ENCODE data around the gene GPR150.

The GPR150 gene

GRCh38 chr5:95647886-95648860 lies 28.3 kb downstream of the GPR150 start:
- H3K36me3 ChIP-seq, result no peaks in the 10 kb centered on the region
- H3K9ac ChIP-seq, result peak overlapping the region; percentile 78; the same call in 1 of the 2 replicates
- TF ChIP-seq Cebpa-rat (IDR thresholded peaks at IDR 0.05), result no peak
- H3K4me3 ChIP-seq, result 0 out of 2 replicates have a peak overlapping the region, but pooled peaks have one; percentile 63
- H3K4me2 ChIP-seq, result peak overlapping the region; percentile 72
- no peaks in the 10 kb centered on the region for H3K27me3 ChIP-seq
- peaks cover 33% of the 10 kb centered on the region for H3K4me1 ChIP-seq
- H3K9me3 ChIP-seq, result no peaks in the 10 kb centered on the region
- peak overlapping the region; percentile 90 for H3K27ac ChIP-seq
- H4K20me1 ChIP-seq, result no peaks in the 10 kb centered on the region

DNA sequence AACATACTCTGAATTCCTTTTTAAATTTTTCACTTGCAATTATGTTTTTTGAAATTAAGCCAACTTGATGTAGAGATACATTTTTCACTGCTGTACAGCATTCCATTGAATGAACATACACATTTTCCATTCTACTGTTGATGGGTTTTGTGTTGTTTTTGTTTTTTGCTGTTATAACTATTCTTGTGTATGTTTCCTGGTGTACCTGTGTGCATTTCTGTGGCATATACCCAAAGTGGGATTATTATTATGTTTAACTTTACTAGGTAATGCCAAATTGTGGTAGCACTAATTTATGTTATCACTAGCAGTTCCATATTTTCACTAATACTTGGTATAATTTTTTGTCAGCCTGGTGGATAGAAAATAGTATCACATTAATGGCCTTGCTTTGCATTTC lies 29.4 kb downstream of the GPR150 start:
- TF ChIP-seq Cebpa-rat (IDR thresholded peaks at IDR 0.05), result no peak
- no peaks in the 10 kb centered on the region for H4K20me1 ChIP-seq
- H3K36me3 ChIP-seq, result no peaks in the 10 kb centered on the region
- no peak overlapping the region for H3K4me3 ChIP-seq
- no peaks in the 10 kb centered on the region for H3K9me3 ChIP-seq
- H3K9ac ChIP-seq, result no peak overlapping the region
- no peaks in the 10 kb centered on the region for H3K27me3 ChIP-seq
- H3K4me2 ChIP-seq, result no peak overlapping the region
- H3K27ac ChIP-seq, result no peak overlapping the region
- peaks cover 28% of the 10 kb centered on the region for H3K4me1 ChIP-seq

- Histone ChIP-seq H3K4me1 (peaks cover 31% of the 10 kb centered on the region), H3K27ac (no peak overlapping the region), H3K4me3 (no peak overlapping the region)
Observed at GRCh38 chr5:95649842-95650620, 30.1 kb downstream of the GPR150 start.

GRCh38 chr5:95652849-95653248 lies 33.0 kb downstream of the GPR150 start:
- H4K20me1 ChIP-seq, result no peaks in the 10 kb centered on the region
- no peak overlapping the region for H3K4me3 ChIP-seq
- H3K4me2 ChIP-seq, result no peak overlapping the region
- H3K4me1 ChIP-seq, result peaks cover 22% of the 10 kb centered on the region
- no peaks in the 10 kb centered on the region for H3K9me3 ChIP-seq
- TF ChIP-seq Cebpa-rat (IDR thresholded peaks at IDR 0.05), result no peak
- no peak overlapping the region for H3K9ac ChIP-seq
- H3K36me3 ChIP-seq, result no peaks in the 10 kb centered on the region
- no peaks in the 10 kb centered on the region for H3K27me3 ChIP-seq
- H3K27ac ChIP-seq, result no peak overlapping the region

More at GRCh38 chr5:95649842-95650620, 30.1 kb downstream of the GPR150 start:
- Histone ChIP-seq H3K36me3 (no peaks in the 10 kb centered on the region), H3K27me3 (no peaks in the 10 kb centered on the region), H4K20me1 (no peaks in the 10 kb centered on the region), H3K9ac (no peak overlapping the region), H3K4me2 (no peak overlapping the region), H3K9me3 (no peaks in the 10 kb centered on the region)
- TF ChIP-seq Cebpa-rat (IDR thresholded peaks at IDR 0.05), result no peak

GRCh38 chr5:95654196-95654595 lies 34.3 kb downstream of the GPR150 start:
- Histone ChIP-seq H3K27ac (no peak overlapping the region), H3K4me2 (no peak overlapping the region), H3K9me3 (no peaks in the 10 kb centered on the region), H4K20me1 (no peaks in the 10 kb centered on the region), H3K36me3 (no peaks in the 10 kb centered on the region), H3K27me3 (no peaks in the 10 kb centered on the region), H3K4me3 (no peak overlapping the region), H3K9ac (no peak overlapping the region), H3K4me1 (peaks cover 16% of the 10 kb centered on the region)
- TF ChIP-seq Cebpa-rat (IDR thresholded peaks at IDR 0.05), result no peak

- no peaks in the 10 kb centered on the region for H3K36me3 ChIP-seq
- peak overlapping the region; percentile 59 for H3K27ac ChIP-seq
- no peak for TF ChIP-seq Cebpa-rat (IDR thresholded peaks at IDR 0.05)
Observed at GRCh38 chr5:95655575-95655974, 35.7 kb downstream of the GPR150 start.

DNA sequence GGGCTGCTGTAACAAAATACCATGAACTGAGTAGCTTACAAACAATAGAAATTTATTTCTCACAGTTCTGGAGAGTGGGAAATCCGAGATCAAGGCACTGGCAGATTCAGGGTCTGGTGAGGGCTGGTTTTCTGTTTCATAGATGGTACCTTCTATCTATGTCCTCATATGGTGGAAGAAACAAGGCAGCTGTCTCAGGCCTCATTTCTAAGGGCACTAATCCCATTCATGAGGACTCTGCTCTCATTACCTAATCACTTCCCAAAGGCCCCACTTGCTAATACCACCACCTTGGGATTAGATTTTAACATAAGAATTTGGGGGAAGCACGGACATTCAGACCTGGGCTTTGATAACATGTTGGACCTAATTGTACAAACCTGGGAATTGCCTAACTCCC lies 40.2 kb downstream of the GPR150 start:
- H3K4me2 ChIP-seq, result no peak overlapping the region
- H3K4me3 ChIP-seq, result no peak overlapping the region
- TF ChIP-seq Cebpa-rat (IDR thresholded peaks at IDR 0.05), result no peak
- no peaks in the 10 kb centered on the region for H3K27me3 ChIP-seq
- H3K9ac ChIP-seq, result no peak overlapping the region
- no peaks in the 10 kb centered on the region for H3K36me3 ChIP-seq
- no peaks in the 10 kb centered on the region for H4K20me1 ChIP-seq
- no peaks in the 10 kb centered on the region for H3K9me3 ChIP-seq
- peaks cover 12% of the 10 kb centered on the region for H3K4me1 ChIP-seq
- no peak overlapping the region for H3K27ac ChIP-seq

More at GRCh38 chr5:95655575-95655974, 35.7 kb downstream of the GPR150 start:
- Histone ChIP-seq H3K27me3 (no peaks in the 10 kb centered on the region), H3K4me3 (no peak overlapping the region), H3K9ac (no peak overlapping the region), H3K9me3 (no peaks in the 10 kb centered on the region), H3K4me1 (peaks cover 16% of the 10 kb centered on the region), H3K4me2 (peak overlapping the region; percentile 50), H4K20me1 (no peaks in the 10 kb centered on the region)

DNA sequence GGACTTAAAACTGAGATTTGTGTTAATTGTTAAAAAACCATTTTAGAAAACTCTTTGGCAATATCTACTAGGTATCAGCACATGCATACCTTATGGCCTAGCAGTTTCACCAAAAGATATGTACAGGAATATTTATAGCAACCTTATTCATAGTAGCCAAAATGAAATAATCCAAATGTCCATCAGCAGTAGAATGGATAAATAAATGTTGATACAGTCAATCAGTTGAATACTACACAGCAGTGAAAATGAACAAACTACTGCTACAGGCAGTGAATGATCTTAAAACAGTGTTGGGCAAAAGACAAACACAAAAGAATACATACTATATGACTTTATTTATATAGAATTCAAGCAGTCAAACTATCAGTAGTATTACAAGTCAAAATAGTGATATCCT lies 43.1 kb downstream of the GPR150 start:
- Histone ChIP-seq H3K36me3 (no peaks in the 10 kb centered on the region), H3K9me3 (no peaks in the 10 kb centered on the region)
- TF ChIP-seq Cebpa-rat (IDR thresholded peaks at IDR 0.05), result no peak

GRCh38 chr5:95664204-95664786 lies 44.4 kb downstream of the GPR150 start:
- no peaks in the 10 kb centered on the region for H4K20me1 ChIP-seq
- H3K4me2 ChIP-seq, result no peak overlapping the region
- no peaks in the 10 kb centered on the region for H3K4me1 ChIP-seq
- H3K36me3 ChIP-seq, result no peaks in the 10 kb centered on the region
- H3K27ac ChIP-seq, result no peak overlapping the region
- H3K4me3 ChIP-seq, result no peak overlapping the region
- H3K9me3 ChIP-seq, result no peaks in the 10 kb centered on the region
- no peak overlapping the region for H3K9ac ChIP-seq
- H3K27me3 ChIP-seq, result no peaks in the 10 kb centered on the region
- TF ChIP-seq Cebpa-rat (IDR thresholded peaks at IDR 0.05), result no peak

More for the DNA sequence above, 43.1 kb downstream of the GPR150 start:
- Histone ChIP-seq H3K27me3 (no peaks in the 10 kb centered on the region), H3K4me2 (no peak overlapping the region), H3K27ac (no peak overlapping the region), H3K4me1 (no peaks in the 10 kb centered on the region), H4K20me1 (no peaks in the 10 kb centered on the region), H3K4me3 (no peak overlapping the region), H3K9ac (no peak overlapping the region)

All from BLaER1 (cell line).